ENCODE data around the gene AMER3. TPM values are rescaled to one million over a fixed set of nuclear protein-coding genes. Genes with fewer than 3 reads are reported as not detected.

The AMER3 gene
- polyA plus RNA-seq, 1 of the 3 experiments (the other 2 are of a cell fraction): under 0.01 TPM

GRCh38 chr2:130749641-130750040, 5.7 kb upstream of the AMER3 start:
- TF ChIP-seq POLR2AphosphoS5 (IDR thresholded peaks at IDR 0.05; ENCODE audit: low read depth, low read length): no peak
- POLR2A ChIA-PET: no interaction called here
- H3K4me2 ChIP-seq: no peak overlapping the region
- no peaks in the 10 kb centered on the region for H3F3A ChIP-seq (replicated peaks; ENCODE audit: insufficient read depth)
- no peak overlapping the region for H3K4me3 ChIP-seq (ENCODE audit: low read depth in 2 of 2, low read length in 1 of 2)
- H3K27ac ChIP-seq (ENCODE audit: low read depth in 2 of 2, low read length in 1 of 2): no peak overlapping the region
- no peaks in the 10 kb centered on the region for H3K27me3 ChIP-seq (ENCODE audit: insufficient read depth)
- H3K36me3 ChIP-seq (replicated peaks in 1 of 2; ENCODE audit: control insufficient read depth in 1 of 2, insufficient read depth in 2 of 2, low read length in 1 of 2): no peaks in the 10 kb centered on the region
- H4K20me1 ChIP-seq (ENCODE audit: insufficient read depth): no peaks in the 10 kb centered on the region
- no peak for DNase-seq
- no peak overlapping the region for H2AFZ ChIP-seq (ENCODE audit: low read depth)
- H3K4me1 ChIP-seq (ENCODE audit: control insufficient read depth in 1 of 2, insufficient read depth in 2 of 2, low read depth in 1 of 2, low read length in 1 of 2): peaks cover 0 to 6% of the 10 kb centered on the region in 2 experiments; a peak in 1 of 4 replicates
- no peaks in the 10 kb centered on the region for H3K79me2 ChIP-seq (ENCODE audit: insufficient read depth)
- H3K9me3 ChIP-seq: no peaks in the 10 kb centered on the region
- WGBS (ENCODE audit: low lambda C conversion rate): 32% methylated on average over 6 of the region's 6 CpGs
- H3K9ac ChIP-seq: no peak overlapping the region
- CTCF ChIA-PET: no interaction called here
- no peaks in the 10 kb centered on the region for H3K9me2 ChIP-seq

GRCh38 chr2:130754811-130755210, 529 bp upstream of the AMER3 start:
- no peaks in the 10 kb centered on the region; the same call in 1 of the 2 replicates for H3K27me3 ChIP-seq (ENCODE audit: insufficient read depth)
- ChIA-PET CTCF (interaction anchor here (1.1 to 1.4 kb wide), 2 partner anchors 10 to 14 kb away, joined by 3 read pairs; no protein-coding TSS in a partner anchor), POLR2A (no interaction called here)
- H3K4me3 ChIP-seq (ENCODE audit: low read depth in 2 of 2, low read length in 1 of 2): no peak overlapping the region; a peak in 1 of 4 replicates
- H3K27ac ChIP-seq (ENCODE audit: low read depth in 2 of 2, low read length in 1 of 2): no peak overlapping the region
- H3K4me2 ChIP-seq: no peak overlapping the region
- no peaks in the 10 kb centered on the region for H3K9me2 ChIP-seq
- peaks cover 0 to 20% of the 10 kb centered on the region in 2 experiments; a peak in 1 of 4 replicates for H3K4me1 ChIP-seq (ENCODE audit: control insufficient read depth in 1 of 2, insufficient read depth in 2 of 2, low read depth in 1 of 2, low read length in 1 of 2)
- no peaks in the 10 kb centered on the region for H3F3A ChIP-seq (replicated peaks; ENCODE audit: insufficient read depth)
- no peaks in the 10 kb centered on the region for H3K79me2 ChIP-seq (ENCODE audit: insufficient read depth)
- 0 out of 2 replicates have a peak, but pooled peaks cover 3% of the 10 kb centered on the region for H4K20me1 ChIP-seq (ENCODE audit: insufficient read depth)
- H3K9ac ChIP-seq: no peak overlapping the region
- no peaks in the 10 kb centered on the region for H3K36me3 ChIP-seq (replicated peaks in 1 of 2; ENCODE audit: control insufficient read depth in 1 of 2, insufficient read depth in 2 of 2, low read length in 1 of 2)
- no peak for TF ChIP-seq TAF1 (IDR thresholded peaks at IDR 0.05; ENCODE audit: borderline replicate concordance, low read depth, low read length)
- TF ChIP-seq RFX5 (IDR thresholded peaks at IDR 0.05; ENCODE audit: low read length): no peak
- TF ChIP-seq MAX (IDR thresholded peaks at IDR 0.05; ENCODE audit: low read depth): no peak
- no peak for TF ChIP-seq ELF1 (IDR thresholded peaks at IDR 0.05)
- TF ChIP-seq USF1 (IDR thresholded peaks at IDR 0.05; ENCODE audit: borderline replicate concordance, low read depth): no peak
- TF ChIP-seq CHD2 (IDR thresholded peaks at IDR 0.05; ENCODE audit: low read length, partially characterized antibody): no peak
- TF ChIP-seq RCOR1 (IDR thresholded peaks at IDR 0.05; ENCODE audit: low read length): no peak
- TF ChIP-seq REST (IDR thresholded peaks at IDR 0.05; ENCODE audit: low read depth, low read length): no peak
- no peak for TF ChIP-seq EZH2phosphoT487 (IDR thresholded peaks at IDR 0.05; ENCODE audit: borderline replicate concordance, low read depth)
- TF ChIP-seq RAD21 (IDR thresholded peaks at IDR 0.05; ENCODE audit: low read length): no peak
- TF ChIP-seq FOXM1 (IDR thresholded peaks at IDR 0.05; ENCODE audit: low read depth): no peak
- TF ChIP-seq TEAD4 (IDR thresholded peaks at IDR 0.05; ENCODE audit: borderline replicate concordance, insufficient read depth): no peak
- TF ChIP-seq EP300 (IDR thresholded peaks at IDR 0.05; ENCODE audit: borderline replicate concordance in 1 of 2, low read depth in 1 of 2, low read length in 1 of 2): no peak
- no peak for TF ChIP-seq CTCF (IDR thresholded peaks at IDR 0.05)
- no peaks in the 10 kb centered on the region for H3K9me3 ChIP-seq
- WGBS (ENCODE audit: low lambda C conversion rate): 58% methylated on average over 8 of the region's 8 CpGs
- no peak overlapping the region for H2AFZ ChIP-seq (ENCODE audit: low read depth)
- DNase-seq: no peak

All from SK-N-SH (cell line).